Natural killer cell (primary cell): Measurements from ENCODE around the gene ARL5B. TPM values are rescaled to one million over a fixed set of nuclear protein-coding genes. Genes with fewer than 3 reads are reported as not detected.

Experiments
- ATAC-seq, 3 donors: fragments of 150-1000 bp in 2 of 3; fragments of 200-7000 bp in 1 of 3; cut with Tn5 transposase; 1 replicate in 1 of 3; 2 replicates in 2 of 3; pipeline ENCODE4 v1.10.0; 2021; ENCODE audit warnings: mild to moderate bottlenecking in 2 of 3, moderate library complexity in 2 of 3
- DNase-seq, 2 donors: peaks; one replicate each; pipeline versions ENCODE4 v3.0.0 to v3.0.0-alpha.2; 2013 to 2021; ENCODE audit warnings: mixed read lengths in 1 of 2
- H3K27ac ChIP-seq: one replicate; pipeline ENCODE4 v1.5.1; 2013; ENCODE audit warnings: mild to moderate bottlenecking, low read length
- H3K27me3 ChIP-seq: one replicate; pipeline ENCODE4 v1.6.1; 2013; ENCODE audit warnings: low read length; ENCODE audit not compliant: control insufficient read depth, insufficient read depth
- H3K36me3 ChIP-seq: one replicate; pipeline ENCODE4 v1.6.1; 2013; ENCODE audit warnings: low read length; ENCODE audit not compliant: control insufficient read depth, insufficient read depth
- H3K4me1 ChIP-seq: one replicate; pipeline ENCODE4 v1.6.1; 2013; ENCODE audit warnings: low read length; ENCODE audit not compliant: control insufficient read depth, insufficient read depth
- H3K4me3 ChIP-seq: one replicate; pipeline ENCODE4 v1.5.1; 2013; ENCODE audit warnings: low read length
- H3K9me3 ChIP-seq: one replicate; pipeline ENCODE4 v1.6.1; 2013; ENCODE audit warnings: low read length; ENCODE audit not compliant: control insufficient read depth, insufficient read depth
- H3K27ac Mint-ChIP-seq, 2 donors: one replicate each; pipeline ENCODE4 v1.8.0; 2022; ENCODE audit warnings: mild to moderate bottlenecking in 2 of 2, mixed read lengths in 2 of 2, moderate library complexity in 1 of 2
- H3K27me3 Mint-ChIP-seq, 2 donors: one replicate each; pipeline ENCODE4 v1.8.0; 2022; ENCODE audit warnings: low read depth in 2 of 2, mixed read lengths in 2 of 2
- H3K36me3 Mint-ChIP-seq: one replicate; pipeline ENCODE4 v1.8.0; 2022; ENCODE audit warnings: mixed read lengths
- H3K4me1 Mint-ChIP-seq, 2 donors: one replicate each; pipeline ENCODE4 v1.8.0; 2022; ENCODE audit warnings: mixed read lengths in 2 of 2
- H3K4me3 Mint-ChIP-seq: one replicate; pipeline ENCODE4 v1.8.0; 2022; ENCODE audit warnings: mild to moderate bottlenecking, moderate library complexity, mixed read lengths
- H3K9me3 Mint-ChIP-seq, 2 donors: one replicate each; pipeline ENCODE4 v1.8.0; 2022; ENCODE audit warnings: mixed read lengths in 2 of 2
- CTCF ChIP-seq: fragments of 200-600 bp; IDR thresholded peaks from one replicate; pipeline ENCODE4 v1.8.0; 2022; ENCODE audit warnings: antibody characterized with exemption
- WGBS: methylation state at CpG from one replicate; pipeline ENCODE4 v1.1.7; 2013; ENCODE audit warnings: missing lambda C conversion rate; ENCODE audit not compliant: insufficient coverage; 5-methylcytosine and 5-hydroxymethylcytosine counted together
- intact Hi-C: fragments of 100-400 bp; cut with micrococcal nuclease; formaldehyde crosslinking; loops from one replicate; pipeline ENCODE4 v1.14.2; 2022
- total RNA-seq, 4 donors: library from RNA; stranded (reverse); fragments of 120-200 nt in 1 of 4; gene quantifications; one replicate each; pipeline versions ENCODE4 v1.2.3 to v1.2.4, GENCODE V29; 2013 to 2022

The ARL5B gene
- total RNA-seq, 3 donors from 2014 or later (not counting 1 experiment from before 2014, with no cell fraction given), result 19.1 to 25.9 (median 20.8) TPM

- ATAC-seq (no peak), DNase-seq (no peak)
- H3K9me3 Mint-ChIP-seq, result no peaks in the 10 kb centered on the region
- no peaks in the 10 kb centered on the region for H3K4me1 Mint-ChIP-seq
- H3K27ac Mint-ChIP-seq, result no peak overlapping the region
- TF ChIP-seq CTCF, result no peak
- Histone ChIP-seq H3K27me3 (no peaks in the 10 kb centered on the region), H3K9me3 (no peaks in the 10 kb centered on the region), H3K27ac (no peak overlapping the region), H3K4me1 (no peaks in the 10 kb centered on the region), H3K36me3 (no peaks in the 10 kb centered on the region), H3K4me3 (no peak overlapping the region)
- peaks cover 0 to 9% of the 10 kb centered on the region in 2 donors for H3K27me3 Mint-ChIP-seq
- 66% methylated on average over 1 of the region's 3 CpGs for WGBS
- H3K36me3 Mint-ChIP-seq, result no peaks in the 10 kb centered on the region
- H3K4me3 Mint-ChIP-seq, result no peak overlapping the region
- intact Hi-C loops, result no loop called here
These were observed 64.6 kb downstream of the ARL5B start for GRCh38 chr10:18723801-18724200.

Other genes with a start within 250 kb of the ARL5B start
- gene NSUN6, start 7.8 kb upstream of the ARL5B start, total RNA-seq, result 10 to 100 TPM; 25.7 to 36.9 (median 26.4) TPM